ENCODE results near the gene LCTL. TPM values are rescaled to one million over a fixed set of nuclear protein-coding genes. Genes with fewer than 3 reads are reported as not detected.

Gene LCTL
- total and polyA plus RNA-seq, 11 donors: not detected

DNA sequence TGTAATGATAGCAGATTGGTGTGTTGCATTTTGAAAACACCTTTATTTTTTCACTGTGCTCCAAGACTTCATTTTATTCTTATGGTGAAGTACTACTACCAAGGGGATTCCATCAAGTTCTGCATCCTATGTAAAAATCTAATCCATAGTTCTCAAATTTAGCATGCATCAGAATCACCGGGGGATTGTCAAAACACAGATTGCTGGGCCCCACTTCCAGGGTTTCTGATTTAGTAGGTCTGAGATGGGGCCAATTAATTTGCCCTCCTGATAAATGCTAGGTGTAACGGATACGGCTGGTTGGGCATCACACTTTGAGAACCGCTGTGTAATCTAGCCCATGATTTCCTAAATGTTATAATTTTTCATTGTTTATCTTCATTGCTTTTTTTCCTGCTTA lies 60.0 kb downstream of the LCTL start:
- Histone ChIP-seq H3K27ac (peak overlapping the region in 7 of 12 donors; percentile 86 to 97 (median 91)), H3K36me3 (peaks cover 0 to 31% (median 25%) of the 10 kb centered on the region in 9 donors), H3K4me1 (peaks cover 7 to 42% (median 22%) of the 10 kb centered on the region in 12 donors), H3K27me3 (no peaks in the 10 kb centered on the region), H3K9me3 (no peaks in the 10 kb centered on the region), H3K4me3 (peak overlapping the region in 11 of 12 donors; percentile 66 to 96 (median 89))
- WGBS, 4 donors: 37 to 44% (median 41%) methylated on average over 4 of the region's 4 CpGs
- intact Hi-C loops (cut with DNase I): loop anchor here in 1 of 10 donors (2.0 kb wide), 1 partner anchor 119 kb away; the partner anchor contains the start of gene MAP2K1
- no peak for DNase-seq
- ATAC-seq: no peak
- no peak for TF ChIP-seq POLR2A (IDR thresholded peaks at IDR 0.05)
- TF ChIP-seq, protein P1, sequence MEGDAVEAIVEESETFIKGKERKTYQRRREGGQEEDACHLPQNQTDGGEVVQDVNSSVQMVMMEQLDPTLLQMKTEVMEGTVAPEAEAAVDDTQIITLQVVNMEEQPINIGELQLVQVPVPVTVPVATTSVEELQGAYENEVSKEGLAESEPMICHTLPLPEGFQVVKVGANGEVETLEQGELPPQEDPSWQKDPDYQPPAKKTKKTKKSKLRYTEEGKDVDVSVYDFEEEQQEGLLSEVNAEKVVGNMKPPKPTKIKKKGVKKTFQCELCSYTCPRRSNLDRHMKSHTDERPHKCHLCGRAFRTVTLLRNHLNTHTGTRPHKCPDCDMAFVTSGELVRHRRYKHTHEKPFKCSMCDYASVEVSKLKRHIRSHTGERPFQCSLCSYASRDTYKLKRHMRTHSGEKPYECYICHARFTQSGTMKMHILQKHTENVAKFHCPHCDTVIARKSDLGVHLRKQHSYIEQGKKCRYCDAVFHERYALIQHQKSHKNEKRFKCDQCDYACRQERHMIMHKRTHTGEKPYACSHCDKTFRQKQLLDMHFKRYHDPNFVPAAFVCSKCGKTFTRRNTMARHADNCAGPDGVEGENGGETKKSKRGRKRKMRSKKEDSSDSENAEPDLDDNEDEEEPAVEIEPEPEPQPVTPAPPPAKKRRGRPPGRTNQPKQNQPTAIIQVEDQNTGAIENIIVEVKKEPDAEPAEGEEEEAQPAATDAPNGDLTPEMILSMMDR (IDR thresholded peaks at IDR 0.05): no peak

DNA sequence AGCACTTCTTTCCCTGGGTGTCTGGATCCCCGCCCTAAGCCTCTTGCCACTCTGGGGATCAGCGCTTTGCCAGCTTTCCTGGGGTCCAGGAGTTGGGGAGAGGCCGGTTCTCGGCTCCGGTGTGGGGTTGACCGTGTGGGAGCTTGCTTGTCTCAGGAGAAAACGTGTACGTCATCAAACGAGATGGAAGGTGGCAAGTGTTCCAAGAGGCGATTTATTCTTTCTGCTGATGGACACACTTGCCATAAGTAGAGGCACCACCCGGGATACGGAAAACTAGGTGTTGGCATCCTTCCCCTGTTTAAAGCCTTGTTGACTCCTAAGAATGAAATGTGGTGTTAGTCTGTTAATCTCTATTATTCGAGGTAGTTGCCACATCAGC lies 60.4 kb downstream of the LCTL start:
- intact Hi-C loops (cut with DNase I): loop anchor here in 1 of 10 donors (2.0 kb wide), 1 partner anchor 119 kb away; the partner anchor contains the start of gene MAP2K1
- no peaks in the 10 kb centered on the region for H3K9me3 ChIP-seq
- ATAC-seq (no peak), DNase-seq (no peak)
- peaks cover 0 to 32% (median 29%) of the 10 kb centered on the region in 9 donors for H3K36me3 ChIP-seq
- peak in 1 of 2 donors; percentile 17 for TF ChIP-seq POLR2A (IDR thresholded peaks at IDR 0.05)
- TF ChIP-seq, protein P1 (IDR thresholded peaks at IDR 0.05): no peak
- no peaks in the 10 kb centered on the region for H3K27me3 ChIP-seq
- H3K4me1 ChIP-seq: peaks cover 7 to 42% (median 22%) of the 10 kb centered on the region in 12 donors
- WGBS, 4 donors: 0 to 1% (median 0%) methylated on average over 10 to 13 of the region's 13 CpGs
- peak overlapping the region; percentile 82 to 97 (median 91) for H3K27ac ChIP-seq
- H3K4me3 ChIP-seq: peak overlapping the region; percentile 47 to 96 (median 86)

DNA sequence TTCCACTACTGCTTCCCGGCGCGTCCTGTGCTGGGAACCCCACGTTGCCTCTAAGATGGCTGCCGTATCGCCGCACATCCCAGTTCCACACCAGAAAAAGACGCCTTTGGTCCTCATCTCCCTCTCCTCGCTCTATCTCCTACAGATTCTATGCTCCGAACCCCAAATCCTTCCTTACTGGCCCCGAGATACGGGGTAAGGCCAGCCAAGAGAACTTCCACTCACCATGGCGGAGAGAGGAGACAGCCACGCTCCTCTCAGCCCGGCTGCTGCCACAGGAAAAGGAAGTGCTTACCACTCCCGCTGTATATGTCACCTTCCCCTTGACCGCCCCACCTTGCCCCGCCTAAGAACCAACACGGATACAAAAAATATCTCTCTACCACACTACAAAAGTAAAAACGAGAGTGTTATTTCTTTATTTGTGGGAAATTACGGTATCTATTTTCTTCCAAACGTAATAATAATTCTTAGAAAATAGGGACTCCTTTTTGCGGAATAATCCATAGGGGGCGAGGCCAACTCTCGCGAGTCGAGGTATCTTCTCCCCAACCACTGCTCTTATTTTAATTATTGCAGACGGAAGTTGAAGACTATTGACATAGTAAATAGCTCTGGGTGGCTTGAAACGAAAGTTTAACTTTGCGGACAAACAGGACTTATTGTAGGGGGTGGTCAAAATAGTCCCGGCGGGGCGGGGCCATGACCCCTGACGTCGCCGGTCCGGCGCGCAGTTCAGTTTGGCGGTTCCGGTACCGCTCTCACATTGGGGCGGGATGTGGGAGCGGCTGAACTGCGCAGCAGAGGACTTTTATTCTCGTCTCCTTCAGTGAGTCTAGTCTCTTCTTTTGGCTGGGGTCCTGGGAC lies 61.0 kb downstream of the LCTL start, which contains the start of the genes RPL4 and ZWILCH:
Gene RPL4 (minus strand): TSS at position 293 of the 867 bp plus-strand sequence. CDS start 65 bp downstream, at position 228.
Gene ZWILCH (plus strand): TSS at position 764 of the 867 bp plus-strand sequence. CDS start 13 bp downstream, at position 777.
- Histone ChIP-seq H3K9me3 (no peaks in the 10 kb centered on the region), H3K27ac (peak within 1 kb of the TSS; percentile 82 to 97 (median 91)), H3K27me3 (no peaks in the 10 kb centered on the region), H3K4me3 (peak within 1 kb of the TSS; percentile 47 to 96 (median 86)), H3K4me1 (peaks cover 7 to 42% (median 22%) of the 10 kb centered on the region in 12 donors), H3K36me3 (peaks cover 0 to 37% (median 34%) of the 10 kb centered on the region in 9 donors)
- ATAC-seq (peak; percentile 94 to 96 (median 94)), DNase-seq (peak; percentile 82 to 88 (median 83))
- TF ChIP-seq, protein P1 (IDR thresholded peaks at IDR 0.05): peak in 1 of 12 donors; percentile 16
- peak; percentile 42 to 84 for TF ChIP-seq POLR2A (IDR thresholded peaks at IDR 0.05)
- WGBS, 4 donors: 0% methylated on average over 46 of the region's 46 CpGs
- intact Hi-C loops (cut with DNase I): loop anchor here in 2 of 10 donors (2.0 to 5.0 kb wide), 2 partner anchors 118 to 348 kb away; partner anchors contain the start of gene MAP2K1 (in 1 of the 2)
